Spleen (tissue), 7 donors: ENCODE measurements around the gene CEP72.

Experiments
- POLR2A ChIP-seq, 3 donors: fragments of 450-650 bp; IDR thresholded peaks; one replicate each; pipeline ENCODE4 v1.5.1; 2017; ENCODE audit warnings: antibody characterized with exemption in 3 of 3, mild to moderate bottlenecking in 1 of 3
- TF ChIP-seq, protein P1 (sequence below), 11 experiments: fragments of 200-600 bp in 7 of 11; fragments of 450-650 bp in 4 of 11; sonication (generic) in 4 of 11; IDR thresholded peaks in 8 of 11; conservative IDR thresholded peaks in 3 of 11; 1 replicate in 7 of 11; 2 replicates in 4 of 11; pipeline versions ENCODE4 v1.4.0 to v1.8.0; 2016 to 2021; ENCODE audit warnings: antibody characterized with exemption in 11 of 11, inconsistent platforms in 4 of 11, mild to moderate bottlenecking in 1 of 11
- donor health status: DM: no; HTN: no; CAD: no; lungs with moderate emphysema.
- donor health status: DM: no; HTN: no; CAD: no.
- donor health status: DM: no; HTN: no; CAD: no.

DNA sequence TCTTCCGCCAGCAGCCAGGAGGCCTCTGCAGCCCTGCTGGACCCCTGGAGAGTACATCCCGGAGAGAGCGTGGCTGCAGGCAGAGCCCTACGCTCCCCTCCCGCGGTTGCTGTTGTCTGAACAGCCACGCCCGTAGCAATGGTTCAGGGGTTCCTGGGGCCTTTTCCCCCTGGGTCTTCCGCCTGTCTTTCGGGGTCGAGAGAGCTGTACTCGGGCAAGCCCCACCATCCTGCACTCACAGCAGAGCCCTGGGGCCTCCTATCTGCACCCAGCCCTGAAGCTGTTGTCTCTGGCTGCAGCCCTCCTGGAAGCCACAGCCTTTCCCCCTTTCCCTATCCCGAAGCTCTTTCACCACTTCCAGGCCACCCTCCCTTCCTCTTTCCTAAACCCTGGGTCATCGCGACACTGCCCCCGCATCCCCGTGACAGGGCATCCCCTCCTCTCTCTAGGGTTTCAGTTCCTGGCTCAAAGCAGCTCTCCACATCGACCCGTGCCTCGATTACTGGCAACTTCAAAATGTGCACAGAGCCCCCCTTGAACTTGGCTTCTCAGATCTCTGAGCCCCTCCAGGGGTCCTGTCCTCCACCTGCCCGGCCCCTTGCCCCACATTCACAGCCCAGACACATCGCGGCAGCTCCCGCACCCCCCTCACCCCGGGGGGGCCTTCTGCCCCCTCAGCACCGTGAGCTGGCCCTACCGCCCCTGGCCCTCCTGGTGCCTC, 43.9 kb upstream of the CEP72 start:
- TF ChIP-seq, protein P1, sequence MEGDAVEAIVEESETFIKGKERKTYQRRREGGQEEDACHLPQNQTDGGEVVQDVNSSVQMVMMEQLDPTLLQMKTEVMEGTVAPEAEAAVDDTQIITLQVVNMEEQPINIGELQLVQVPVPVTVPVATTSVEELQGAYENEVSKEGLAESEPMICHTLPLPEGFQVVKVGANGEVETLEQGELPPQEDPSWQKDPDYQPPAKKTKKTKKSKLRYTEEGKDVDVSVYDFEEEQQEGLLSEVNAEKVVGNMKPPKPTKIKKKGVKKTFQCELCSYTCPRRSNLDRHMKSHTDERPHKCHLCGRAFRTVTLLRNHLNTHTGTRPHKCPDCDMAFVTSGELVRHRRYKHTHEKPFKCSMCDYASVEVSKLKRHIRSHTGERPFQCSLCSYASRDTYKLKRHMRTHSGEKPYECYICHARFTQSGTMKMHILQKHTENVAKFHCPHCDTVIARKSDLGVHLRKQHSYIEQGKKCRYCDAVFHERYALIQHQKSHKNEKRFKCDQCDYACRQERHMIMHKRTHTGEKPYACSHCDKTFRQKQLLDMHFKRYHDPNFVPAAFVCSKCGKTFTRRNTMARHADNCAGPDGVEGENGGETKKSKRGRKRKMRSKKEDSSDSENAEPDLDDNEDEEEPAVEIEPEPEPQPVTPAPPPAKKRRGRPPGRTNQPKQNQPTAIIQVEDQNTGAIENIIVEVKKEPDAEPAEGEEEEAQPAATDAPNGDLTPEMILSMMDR (IDR thresholded peaks at IDR 0.05 in 8 of 11, conservative IDR thresholded peaks at IDR 0.05 in 3 of 11): no peak
- no peak for TF ChIP-seq POLR2A (IDR thresholded peaks at IDR 0.05)
